Hepatocyte (in vitro differentiated cells): Measurements from ENCODE around the gene CST7.

Source experiments
- CTCF ChIP-seq: fragments of 200-600 bp; sonication (generic); IDR thresholded peaks from 2 replicates; pipeline ENCODE4 v1.5.1; 2016; ENCODE audit warnings: antibody characterized with exemption, mild to moderate bottlenecking; ENCODE audit not compliant: poor library complexity
- EZH2 ChIP-seq: fragments of 200-600 bp; sonication (generic); IDR thresholded peaks from 2 replicates; pipeline ENCODE4 v1.6.1; 2016; ENCODE audit warnings: antibody characterized with exemption, mild to moderate bottlenecking, borderline replicate concordance
- EZH2phosphoT487 ChIP-seq: fragments of 200-600 bp; sonication (generic); IDR thresholded peaks from one replicate; pipeline ENCODE4 v1.6.1; 2018; ENCODE audit warnings: antibody characterized with exemption, mild to moderate bottlenecking, low read depth, moderate library complexity; ENCODE audit not compliant: unreplicated experiment, severe bottlenecking

- no peak for TF ChIP-seq EZH2phosphoT487
- no peak for TF ChIP-seq EZH2
- TF ChIP-seq CTCF, result no peak
Observed at GRCh38 chr20:24992487-24993205, 43.6 kb downstream of the CST7 start, which contains the start of gene APMAP.
